ENCODE data around the gene PTPN4.
"Not testable (repeated sequence)": the region's sequence is repeated elsewhere in the genome, so short reads cannot be mapped to it uniquely, and the experiment has no call there.

PTPN4 gene

GRCh38 chr2:120017201-120017600 is 257.5 kb downstream of the PTPN4 start:
- no peak for DNase-seq (ENCODE audit: low read depth)

GRCh38 chr2:120018549-120018948 is 258.8 kb downstream of the PTPN4 start:
- no peak for DNase-seq (ENCODE audit: low read depth)

GRCh38 chr2:120020554-120020953 is 260.8 kb downstream of the PTPN4 start:
- DNase-seq (ENCODE audit: low read depth), result peak; percentile 56

- not testable (repeated sequence) for DNase-seq (ENCODE audit: low read depth)
These were observed 262.8 kb downstream of the PTPN4 start for GRCh38 chr2:120022505-120022904.

DNA sequence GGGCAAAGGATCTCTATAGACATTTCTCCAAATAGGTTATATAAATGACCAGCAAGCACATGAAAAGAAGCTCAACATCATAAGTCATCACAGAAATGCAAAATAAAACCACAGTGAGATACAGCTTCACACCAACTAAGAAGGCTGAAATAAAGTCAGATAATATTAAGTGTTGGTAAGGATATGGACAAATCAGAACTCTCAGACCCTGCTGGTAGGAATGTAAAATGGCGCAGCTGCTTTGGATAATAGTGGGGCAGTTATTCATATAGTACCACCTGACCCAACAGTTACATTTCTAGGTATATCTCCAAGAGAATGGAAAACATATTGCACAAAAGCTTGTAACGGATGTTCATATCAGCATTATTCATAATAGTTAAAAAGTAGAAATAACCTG is 267.2 kb downstream of the PTPN4 start:
- DNase-seq (ENCODE audit: low read depth), result no peak

GRCh38 chr2:120028795-120029194 is 269.1 kb downstream of the PTPN4 start:
- no peak for DNase-seq (ENCODE audit: low read depth)

DNA sequence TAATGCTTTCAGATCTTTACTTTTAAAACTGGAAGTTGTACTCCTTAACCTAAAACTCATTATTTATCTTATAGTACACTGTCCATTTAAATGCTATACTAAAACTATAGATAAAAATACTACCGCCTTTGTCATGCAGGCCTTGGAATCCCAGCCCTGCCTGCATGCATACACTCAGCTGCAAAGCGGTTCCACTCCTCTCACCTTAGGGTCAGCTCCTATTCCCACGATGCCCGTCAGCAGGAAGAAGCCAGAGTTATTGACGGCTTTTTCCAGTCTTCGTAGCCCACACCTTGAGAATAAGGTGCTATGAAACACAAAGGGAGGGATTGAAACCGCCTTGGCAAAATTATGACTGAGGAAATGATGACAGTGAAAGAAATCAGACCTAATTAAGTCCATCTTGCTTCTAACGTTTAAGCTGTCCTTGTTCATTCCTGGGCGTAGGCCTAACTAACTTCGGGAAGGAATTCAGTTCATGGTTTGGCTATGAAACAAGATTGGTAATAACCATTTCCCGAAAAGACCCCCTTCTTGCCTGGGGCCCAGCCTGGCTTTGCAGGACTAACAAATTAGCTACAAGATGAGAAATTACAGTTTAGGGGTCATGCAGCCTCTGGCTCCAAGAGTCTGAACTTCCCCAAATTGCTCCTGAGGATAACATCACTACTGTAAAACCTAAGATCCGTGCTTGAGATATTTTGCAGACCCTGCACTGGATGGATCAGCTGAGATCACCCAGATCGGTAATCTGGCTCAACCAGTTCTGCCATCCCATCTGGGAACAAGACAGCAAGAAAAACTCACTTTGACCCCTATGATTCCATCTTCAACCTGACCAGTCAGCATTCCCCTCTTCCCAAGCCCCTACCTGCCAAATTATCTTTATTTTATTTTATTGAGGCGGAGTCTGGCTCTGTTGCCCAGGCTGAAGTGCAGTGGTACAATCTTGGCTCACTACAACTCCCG is 270.2 kb downstream of the PTPN4 start:
- no peak for DNase-seq (ENCODE audit: low read depth)

DNA sequence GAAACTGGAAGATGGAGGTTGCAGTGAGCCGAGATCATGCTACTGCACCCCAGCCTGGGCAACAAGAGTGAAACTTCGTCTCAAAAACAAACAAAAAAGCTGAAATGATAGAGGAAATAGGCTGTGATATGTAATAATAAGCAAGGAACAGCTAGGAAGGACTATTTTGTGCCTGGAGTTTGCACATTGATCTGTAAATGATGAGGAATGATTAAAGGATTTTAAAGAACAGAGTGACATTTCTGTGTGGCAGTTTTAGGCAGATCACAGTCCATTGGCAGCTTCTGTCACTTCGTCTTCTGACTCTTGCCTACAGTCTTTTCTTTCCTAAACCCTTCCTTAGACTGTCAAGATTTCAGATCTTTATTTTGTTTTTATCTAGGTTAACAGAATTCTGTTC is 272.6 kb downstream of the PTPN4 start:
- DNase-seq (ENCODE audit: low read depth), result no peak
